SK-N-SH (cell line): Measurements from ENCODE around the gene NAV2. TPM values are rescaled to one million over a fixed set of nuclear protein-coding genes. Genes with fewer than 3 reads are reported as not detected.

ENCODE experiments used
- CTCF ChIA-PET: fragments of 300-600, 350-600 bp; formaldehyde crosslinking; extraction: SDS; loops from one replicate; lab custom pipeline; 2021; lab: Yijun Ruan, JAX
- POLR2A ChIA-PET: fragments of 350-600 bp; sonication (Branson Sonifier 250); formaldehyde crosslinking; extraction: SDS; loops from one replicate; lab custom pipeline; 2020; ENCODE audit warnings: antibody characterized with exemption, inconsistent platforms; lab: Yijun Ruan, JAX
- DNase-seq: peaks from one replicate; pipeline ENCODE4 v3.0.0; 2012
- H2AFZ ChIP-seq: fragments of 200-600 bp; sonication (generic); 2 replicates; pipeline ENCODE4 v1.8.1; 2016; ENCODE audit warnings: antibody characterized with exemption, mild to moderate bottlenecking, low read depth
- H3F3A ChIP-seq: fragments of 200-600 bp; sonication (generic); replicated peaks from 2 replicates; pipeline ENCODE3; 2016; ENCODE audit warnings: antibody characterized with exemption, mild to moderate bottlenecking; ENCODE audit not compliant: insufficient read depth
- H3K27ac ChIP-seq, 2 experiments: fragments of 200-500 bp in 1 of 2; fragments of 200-600 bp in 1 of 2; sonication (Bioruptor generic) in 1 of 2; sonication (generic), shearing (Covaris generic) in 1 of 2; 2 replicates each; pipeline versions ENCODE4 v1.5.1 to v1.6.1; 2014 to 2016; ENCODE audit warnings: low read depth in 2 of 2, inconsistent platforms in 1 of 2, low read length in 1 of 2, mild to moderate bottlenecking in 1 of 2, mixed read lengths in 1 of 2
- H3K27me3 ChIP-seq: fragments of 200-600 bp; sonication (generic), shearing (Covaris generic); 2 replicates; pipeline ENCODE4 v1.6.1; 2016; ENCODE audit warnings: mixed run types; ENCODE audit not compliant: insufficient read depth
- H3K36me3 ChIP-seq, 2 experiments: fragments of 200-500 bp in 1 of 2; fragments of 200-600 bp in 1 of 2; sonication (Bioruptor generic) in 1 of 2; sonication (generic) in 1 of 2; replicated peaks in 1 of 2; 2 replicates each; pipeline versions ENCODE3 to v1.5.1; 2014 to 2016; ENCODE audit warnings: low read length in 1 of 2, mild to moderate bottlenecking in 1 of 2; ENCODE audit not compliant: insufficient read depth in 2 of 2, control insufficient read depth in 1 of 2
- H3K4me1 ChIP-seq, 2 experiments: fragments of 200-500 bp in 1 of 2; fragments of 200-600 bp in 1 of 2; sonication (Bioruptor generic) in 1 of 2; sonication (generic), shearing (Covaris generic) in 1 of 2; 2 replicates each; pipeline versions ENCODE4 v1.5.1 to v1.6.1; 2014 to 2016; ENCODE audit warnings: low read depth in 1 of 2, low read length in 1 of 2, mixed run types in 1 of 2; ENCODE audit not compliant: insufficient read depth in 2 of 2, control insufficient read depth in 1 of 2
- H3K4me2 ChIP-seq: fragments of 200-600 bp; sonication (generic), shearing (Covaris generic); 2 replicates; pipeline ENCODE4 v1.6.1; 2017; ENCODE audit warnings: mixed run types
- H3K4me3 ChIP-seq, 2 experiments: fragments of 200-500 bp in 1 of 2; fragments of 200-600 bp in 1 of 2; sonication (Bioruptor generic) in 1 of 2; sonication (generic), shearing (Covaris generic) in 1 of 2; 2 replicates each; pipeline versions ENCODE4 v1.5.1 to v1.8.1; 2014 to 2016; ENCODE audit warnings: low read depth in 2 of 2, inconsistent platforms in 1 of 2, low read length in 1 of 2, mild to moderate bottlenecking in 1 of 2, mixed read lengths in 1 of 2, moderate library complexity in 1 of 2
- H3K79me2 ChIP-seq: fragments of 200-600 bp; sonication (generic); 2 replicates; pipeline ENCODE4 v1.8.1; 2017; ENCODE audit warnings: mild to moderate bottlenecking; ENCODE audit not compliant: insufficient read depth
- H3K9ac ChIP-seq: fragments of 200-600 bp; sonication (generic); 2 replicates; pipeline ENCODE4 v1.6.1; 2017; ENCODE audit warnings: mixed run types
- H3K9me2 ChIP-seq: fragments of 200-600 bp; sonication (generic); 2 replicates; pipeline ENCODE4 v1.6.1; 2017; ENCODE audit warnings: mixed run types
- H3K9me3 ChIP-seq: fragments of 200-600 bp; sonication (generic); 2 replicates; pipeline ENCODE4 v1.6.1; 2017; ENCODE audit warnings: mixed run types, mild to moderate bottlenecking, moderate library complexity
- H4K20me1 ChIP-seq: fragments of 200-600 bp; sonication (generic); 2 replicates; pipeline ENCODE4 v1.6.1; 2017; ENCODE audit warnings: mild to moderate bottlenecking, mixed run types; ENCODE audit not compliant: insufficient read depth
- CHD2 ChIP-seq: fragments of 150-350 bp; IDR thresholded peaks from 2 replicates; pipeline ENCODE4 v1.6.1; 2018; ENCODE audit warnings: low read length; ENCODE audit not compliant: partially characterized antibody
- EP300 ChIP-seq, 2 experiments: IDR thresholded peaks; 2 replicates each; pipeline versions ENCODE4 v1.4.0 to v1.6.1; 2012; ENCODE audit warnings: borderline replicate concordance in 1 of 2, low read depth in 1 of 2, low read length in 1 of 2
- EZH2phosphoT487 ChIP-seq: fragments of 200-600 bp; sonication (generic); IDR thresholded peaks from 2 replicates; pipeline ENCODE4 v1.6.1; 2017; ENCODE audit warnings: low read depth, mixed run types, mild to moderate bottlenecking, antibody characterized with exemption, moderate library complexity, borderline replicate concordance
- FOXJ3 ChIP-seq: sonication (generic); formaldehyde crosslinking; IDR thresholded peaks from 2 replicates; pipeline ENCODE4 v1.5.1; 2020; ENCODE audit warnings: mild to moderate bottlenecking, missing genetic modification reagents
- FOXM1 ChIP-seq: IDR thresholded peaks from 2 replicates; pipeline ENCODE4 v1.4.0; 2012; ENCODE audit warnings: low read depth, mild to moderate bottlenecking
- GATA2 ChIP-seq: sonication (generic); formaldehyde crosslinking; IDR thresholded peaks from 2 replicates; pipeline ENCODE4 v1.5.0; 2020; ENCODE audit warnings: mild to moderate bottlenecking, missing genetic modification reagents
- MEF2A ChIP-seq: IDR thresholded peaks from 2 replicates; pipeline ENCODE4 v1.4.0; 2012; ENCODE audit warnings: low read depth, borderline replicate concordance
- MXI1 ChIP-seq: IDR thresholded peaks from 2 replicates; pipeline ENCODE4 v1.6.1; 2012; ENCODE audit warnings: mild to moderate bottlenecking, low read depth, low read length, improper control_type of control experiment
- NRF1 ChIP-seq: IDR thresholded peaks from 2 replicates; pipeline ENCODE4 v1.6.1; 2012; ENCODE audit warnings: low read depth, mild to moderate bottlenecking, low read length
- POLR2AphosphoS5 ChIP-seq: IDR thresholded peaks from 2 replicates; pipeline ENCODE4 v1.6.1; 2012; ENCODE audit warnings: low read depth, low read length
- RCOR1 ChIP-seq: fragments of 150-350 bp; IDR thresholded peaks from 2 replicates; pipeline ENCODE4 v1.6.1; 2017; ENCODE audit warnings: antibody characterized with exemption, low read length
- RFX5 ChIP-seq: IDR thresholded peaks from 2 replicates; pipeline ENCODE4 v1.6.1; 2012; ENCODE audit warnings: mild to moderate bottlenecking, improper control_type of control experiment, low read length
- SIN3A ChIP-seq: IDR thresholded peaks from 2 replicates; pipeline ENCODE4 v1.6.1; 2012; ENCODE audit warnings: low read depth, mild to moderate bottlenecking, low read length, moderate library complexity, borderline replicate concordance
- TCF12 ChIP-seq: IDR thresholded peaks from 2 replicates; pipeline ENCODE4 v1.4.0; 2012
- TEAD4 ChIP-seq: IDR thresholded peaks from 2 replicates; pipeline ENCODE4 v1.4.0; 2012; ENCODE audit warnings: mild to moderate bottlenecking, borderline replicate concordance; ENCODE audit not compliant: insufficient read depth
- WGBS: methylation state at CpG from one replicate; pipeline ENCODE4 v1.1.6; 2017; ENCODE audit warnings: low lambda C conversion rate; 5-methylcytosine and 5-hydroxymethylcytosine counted together
- polyA plus RNA-seq, 3 experiments: library from polyadenylated mRNA; depleted of rRNA; stranded (reverse); fragments of >200 nt; gene quantifications; 2 replicates each; pipeline ENCODE4 v1.2.3, GENCODE V29; 2012
- TF ChIP-seq, protein P1 (sequence below): IDR thresholded peaks from 2 replicates; pipeline ENCODE4 v1.4.0; 2012; ENCODE audit warnings: low read depth, borderline replicate concordance
- TF ChIP-seq, protein P2 (sequence below): fragments of 150-350 bp; IDR thresholded peaks from 2 replicates; pipeline ENCODE4 v1.6.1; 2016; ENCODE audit warnings: mild to moderate bottlenecking, low read depth, low read length
- TF ChIP-seq, protein P3 (sequence below): IDR thresholded peaks from 2 replicates; pipeline ENCODE4; 2012

The NAV2 gene
- polyA plus RNA-seq, 1 of the 3 experiments (the other 2 are of a cell fraction) = 26.2 TPM

DNA sequence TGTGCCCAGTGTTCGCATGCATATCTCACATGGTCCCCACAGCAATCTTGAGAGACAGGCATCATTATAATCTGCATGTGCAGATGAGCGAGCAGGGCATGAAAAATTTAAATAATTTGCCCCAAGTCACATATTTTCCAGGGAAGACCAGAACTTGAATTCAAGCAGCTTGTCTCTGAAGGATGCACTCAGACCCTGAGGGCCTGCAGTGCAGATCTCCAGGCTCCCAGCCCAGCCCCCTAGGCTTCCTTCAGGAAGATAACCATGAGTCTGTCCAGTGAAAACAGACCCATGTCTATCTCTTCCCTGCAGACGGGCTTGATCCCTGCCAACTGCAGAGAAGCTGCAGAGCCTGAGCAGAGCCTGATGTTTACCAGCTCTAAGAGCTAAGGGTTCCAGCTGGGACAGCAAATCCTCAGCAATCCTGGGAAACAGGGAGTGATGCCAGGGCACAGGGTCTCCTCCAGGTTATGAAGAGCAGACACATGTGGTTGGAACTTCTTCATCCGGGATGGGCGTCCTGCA, 55.1 kb downstream of the NAV2 start:
- peaks cover 4% of the 10 kb centered on the region for H3F3A ChIP-seq
- H3K9me3 ChIP-seq = no peaks in the 10 kb centered on the region
- no peak overlapping the region for H3K4me3 ChIP-seq
- no peaks in the 10 kb centered on the region for H3K27me3 ChIP-seq
- POLR2A ChIA-PET = interaction anchor here (0.5 to 1.2 kb wide), 2 partner anchors 18 to 208 kb away, joined by 3 to 6 read pairs; no protein-coding TSS in a partner anchor
- H3K79me2 ChIP-seq = peaks cover 99% of the 10 kb centered on the region
- CTCF ChIA-PET = interaction anchor here (1.5 to 2.3 kb wide), 3 partner anchors 13 to 209 kb away, joined by 3 to 11 read pairs (median 8); no protein-coding TSS in a partner anchor
- H3K9me2 ChIP-seq = no peaks in the 10 kb centered on the region
- peak; percentile 63 for DNase-seq
- H3K27ac ChIP-seq = peak overlapping the region in 1 of 2 experiments; percentile 77; a peak in 2 of 4 replicates
- H2AFZ ChIP-seq = no peak overlapping the region
- TF ChIP-seq MEF2A (no peak), EP300 (IDR thresholded peaks at IDR 0.05; ENCODE audit: borderline replicate concordance in 1 of 2, low read depth in 1 of 2, low read length in 1 of 2) (peak in 1 of 2 experiments; percentile 80; a peak in 2 of 4 replicates), SIN3A (no peak), MXI1 (no peak; the same call in 1 of the 2 replicates), TEAD4 (no peak), EZH2phosphoT487 (no peak), FOXJ3 (CRISPR knock-in tag) (peak; percentile 64; the same call in 1 of the 2 replicates), GATA2 (CRISPR knock-in tag) (peak; percentile 69), CHD2 (peak; percentile 29), RCOR1 (peak; percentile 23; the same call in 1 of the 2 replicates)
- TF ChIP-seq, protein P1, sequence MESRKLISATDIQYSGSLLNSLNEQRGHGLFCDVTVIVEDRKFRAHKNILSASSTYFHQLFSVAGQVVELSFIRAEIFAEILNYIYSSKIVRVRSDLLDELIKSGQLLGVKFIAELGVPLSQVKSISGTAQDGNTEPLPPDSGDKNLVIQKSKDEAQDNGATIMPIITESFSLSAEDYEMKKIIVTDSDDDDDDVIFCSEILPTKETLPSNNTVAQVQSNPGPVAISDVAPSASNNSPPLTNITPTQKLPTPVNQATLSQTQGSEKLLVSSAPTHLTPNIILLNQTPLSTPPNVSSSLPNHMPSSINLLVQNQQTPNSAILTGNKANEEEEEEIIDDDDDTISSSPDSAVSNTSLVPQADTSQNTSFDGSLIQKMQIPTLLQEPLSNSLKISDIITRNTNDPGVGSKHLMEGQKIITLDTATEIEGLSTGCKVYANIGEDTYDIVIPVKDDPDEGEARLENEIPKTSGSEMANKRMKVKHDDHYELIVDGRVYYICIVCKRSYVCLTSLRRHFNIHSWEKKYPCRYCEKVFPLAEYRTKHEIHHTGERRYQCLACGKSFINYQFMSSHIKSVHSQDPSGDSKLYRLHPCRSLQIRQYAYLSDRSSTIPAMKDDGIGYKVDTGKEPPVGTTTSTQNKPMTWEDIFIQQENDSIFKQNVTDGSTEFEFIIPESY = no peak
- no peak overlapping the region for H3K9ac ChIP-seq
- 90% methylated on average over 2 of the region's 5 CpGs for WGBS
- no peak overlapping the region for H3K4me2 ChIP-seq
- H4K20me1 ChIP-seq = peaks cover 100% of the 10 kb centered on the region
- peaks cover 0 to 65% of the 10 kb centered on the region in 2 experiments; a peak in 2 of 4 replicates for H3K4me1 ChIP-seq
- H3K36me3 ChIP-seq = peaks cover 13 to 19% of the 10 kb centered on the region in 2 experiments

DNA sequence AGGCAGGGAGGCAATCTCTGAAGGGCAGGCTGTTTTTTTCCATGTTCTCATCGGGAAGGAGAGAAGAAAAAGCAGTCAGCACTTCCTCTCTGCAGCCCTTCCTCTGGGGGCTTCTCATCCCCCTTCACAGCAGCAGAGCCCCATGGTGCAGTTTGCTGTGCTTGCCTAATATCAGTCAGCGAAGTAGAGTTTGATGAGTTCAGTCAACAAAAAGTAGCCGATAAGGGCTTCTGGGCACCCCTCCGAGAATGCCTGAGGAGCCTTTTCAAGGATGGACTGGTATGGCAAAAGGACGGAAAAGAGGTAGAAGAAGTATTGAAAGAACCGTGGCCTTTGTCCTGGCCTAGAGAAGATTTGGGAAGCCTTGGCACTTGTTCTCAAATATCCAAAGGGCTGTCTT, 55.6 kb downstream of the NAV2 start:
- no peak for DNase-seq
- no peaks in the 10 kb centered on the region for H3K27me3 ChIP-seq
- TF ChIP-seq, protein P2, sequence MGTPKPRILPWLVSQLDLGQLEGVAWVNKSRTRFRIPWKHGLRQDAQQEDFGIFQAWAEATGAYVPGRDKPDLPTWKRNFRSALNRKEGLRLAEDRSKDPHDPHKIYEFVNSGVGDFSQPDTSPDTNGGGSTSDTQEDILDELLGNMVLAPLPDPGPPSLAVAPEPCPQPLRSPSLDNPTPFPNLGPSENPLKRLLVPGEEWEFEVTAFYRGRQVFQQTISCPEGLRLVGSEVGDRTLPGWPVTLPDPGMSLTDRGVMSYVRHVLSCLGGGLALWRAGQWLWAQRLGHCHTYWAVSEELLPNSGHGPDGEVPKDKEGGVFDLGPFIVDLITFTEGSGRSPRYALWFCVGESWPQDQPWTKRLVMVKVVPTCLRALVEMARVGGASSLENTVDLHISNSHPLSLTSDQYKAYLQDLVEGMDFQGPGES = no peak
- TF ChIP-seq FOXM1 (no peak), POLR2AphosphoS5 (no peak), MEF2A (no peak), RFX5 (no peak), TCF12 (no peak), NRF1 (no peak)
- TF ChIP-seq, protein P1 = no peak
- TF ChIP-seq, protein P3, sequence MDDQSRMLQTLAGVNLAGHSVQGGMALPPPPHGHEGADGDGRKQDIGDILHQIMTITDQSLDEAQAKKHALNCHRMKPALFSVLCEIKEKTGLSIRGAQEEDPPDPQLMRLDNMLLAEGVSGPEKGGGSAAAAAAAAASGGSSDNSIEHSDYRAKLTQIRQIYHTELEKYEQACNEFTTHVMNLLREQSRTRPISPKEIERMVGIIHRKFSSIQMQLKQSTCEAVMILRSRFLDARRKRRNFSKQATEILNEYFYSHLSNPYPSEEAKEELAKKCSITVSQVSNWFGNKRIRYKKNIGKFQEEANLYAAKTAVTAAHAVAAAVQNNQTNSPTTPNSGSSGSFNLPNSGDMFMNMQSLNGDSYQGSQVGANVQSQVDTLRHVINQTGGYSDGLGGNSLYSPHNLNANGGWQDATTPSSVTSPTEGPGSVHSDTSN = no peak

More for the DNA sequence above, 55.6 kb downstream of the NAV2 start:
- Histone ChIP-seq H4K20me1 (peaks cover 100% of the 10 kb centered on the region), H2AFZ (no peak overlapping the region), H3K27ac (peak overlapping the region in 1 of 2 experiments; percentile 77; a peak in 2 of 4 replicates), H3K4me3 (no peak overlapping the region), H3K36me3 (peaks cover 13 to 16% of the 10 kb centered on the region in 2 experiments), H3K4me2 (no peak overlapping the region), H3K9me3 (no peaks in the 10 kb centered on the region), H3K4me1 (peaks cover 0 to 68% of the 10 kb centered on the region in 2 experiments; a peak in 2 of 4 replicates), H3K9ac (no peak overlapping the region), H3K9me2 (no peaks in the 10 kb centered on the region), H3K79me2 (peaks cover 99% of the 10 kb centered on the region), H3F3A (peaks cover 5% of the 10 kb centered on the region)
- ChIA-PET POLR2A (interaction anchor here (0.5 to 1.2 kb wide), 2 partner anchors 18 to 209 kb away, joined by 3 to 6 read pairs; no protein-coding TSS in a partner anchor), CTCF (interaction anchor here (1.6 to 2.3 kb wide), 2 partner anchors 204 to 210 kb away, joined by 8 to 11 read pairs; no protein-coding TSS in a partner anchor)
- 84% methylated on average over 6 of the region's 6 CpGs for WGBS
